Measurements from ENCODE around the gene ZNF790.

The ZNF790 gene

DNA sequence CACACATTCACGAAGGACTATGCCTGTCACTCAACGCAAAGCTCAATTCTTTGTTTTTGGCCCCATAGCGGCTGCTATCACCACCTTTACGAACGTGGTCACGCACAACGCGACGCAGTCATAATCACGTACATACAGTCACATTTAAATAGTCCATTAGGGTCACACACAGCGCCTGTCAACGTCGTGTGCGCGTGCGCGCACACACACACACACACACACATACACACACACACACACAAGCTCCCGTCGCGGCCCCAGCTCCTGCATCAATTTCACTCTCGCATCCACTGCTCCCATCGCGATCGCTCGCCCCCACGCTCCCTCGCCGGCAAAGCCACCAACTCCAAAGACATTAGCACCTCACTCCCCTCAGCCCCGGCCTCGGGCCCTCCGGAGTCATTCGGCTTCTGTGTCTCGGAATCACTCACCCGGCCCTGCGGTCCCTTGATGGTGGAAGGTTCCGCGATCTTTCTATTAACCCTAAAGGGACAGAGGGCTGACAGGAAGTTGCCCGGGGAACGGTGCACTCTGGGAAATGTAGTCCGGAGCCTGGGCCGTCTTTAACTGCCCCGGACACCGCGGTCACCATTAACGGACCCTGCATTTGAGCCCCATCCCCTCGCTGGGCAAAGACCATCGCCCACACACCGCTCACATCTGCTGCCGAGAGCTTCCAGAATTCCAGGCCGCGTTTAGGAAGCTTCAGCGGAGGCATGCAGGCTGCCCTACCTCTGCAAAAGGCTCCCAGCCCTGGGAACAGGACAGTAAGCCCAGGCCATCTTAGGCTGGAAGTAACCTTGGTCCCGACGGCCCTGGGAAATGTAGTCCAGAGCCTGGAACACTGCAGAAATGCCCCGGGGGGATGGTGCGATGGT, at the start of gene ZNF790:
TSS of gene ZNF790 (minus strand) at position 482 of the 878 bp plus-strand sequence. CDS start 12,768 bp downstream, outside the sequence.
- DNase-seq (ENCODE audit: low spot score): peak; percentile 82
- TF ChIP-seq, protein P1, sequence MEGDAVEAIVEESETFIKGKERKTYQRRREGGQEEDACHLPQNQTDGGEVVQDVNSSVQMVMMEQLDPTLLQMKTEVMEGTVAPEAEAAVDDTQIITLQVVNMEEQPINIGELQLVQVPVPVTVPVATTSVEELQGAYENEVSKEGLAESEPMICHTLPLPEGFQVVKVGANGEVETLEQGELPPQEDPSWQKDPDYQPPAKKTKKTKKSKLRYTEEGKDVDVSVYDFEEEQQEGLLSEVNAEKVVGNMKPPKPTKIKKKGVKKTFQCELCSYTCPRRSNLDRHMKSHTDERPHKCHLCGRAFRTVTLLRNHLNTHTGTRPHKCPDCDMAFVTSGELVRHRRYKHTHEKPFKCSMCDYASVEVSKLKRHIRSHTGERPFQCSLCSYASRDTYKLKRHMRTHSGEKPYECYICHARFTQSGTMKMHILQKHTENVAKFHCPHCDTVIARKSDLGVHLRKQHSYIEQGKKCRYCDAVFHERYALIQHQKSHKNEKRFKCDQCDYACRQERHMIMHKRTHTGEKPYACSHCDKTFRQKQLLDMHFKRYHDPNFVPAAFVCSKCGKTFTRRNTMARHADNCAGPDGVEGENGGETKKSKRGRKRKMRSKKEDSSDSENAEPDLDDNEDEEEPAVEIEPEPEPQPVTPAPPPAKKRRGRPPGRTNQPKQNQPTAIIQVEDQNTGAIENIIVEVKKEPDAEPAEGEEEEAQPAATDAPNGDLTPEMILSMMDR (IDR thresholded peaks at IDR 0.05; ENCODE audit: extremely low read depth, missing control alignments): no peak

DNA sequence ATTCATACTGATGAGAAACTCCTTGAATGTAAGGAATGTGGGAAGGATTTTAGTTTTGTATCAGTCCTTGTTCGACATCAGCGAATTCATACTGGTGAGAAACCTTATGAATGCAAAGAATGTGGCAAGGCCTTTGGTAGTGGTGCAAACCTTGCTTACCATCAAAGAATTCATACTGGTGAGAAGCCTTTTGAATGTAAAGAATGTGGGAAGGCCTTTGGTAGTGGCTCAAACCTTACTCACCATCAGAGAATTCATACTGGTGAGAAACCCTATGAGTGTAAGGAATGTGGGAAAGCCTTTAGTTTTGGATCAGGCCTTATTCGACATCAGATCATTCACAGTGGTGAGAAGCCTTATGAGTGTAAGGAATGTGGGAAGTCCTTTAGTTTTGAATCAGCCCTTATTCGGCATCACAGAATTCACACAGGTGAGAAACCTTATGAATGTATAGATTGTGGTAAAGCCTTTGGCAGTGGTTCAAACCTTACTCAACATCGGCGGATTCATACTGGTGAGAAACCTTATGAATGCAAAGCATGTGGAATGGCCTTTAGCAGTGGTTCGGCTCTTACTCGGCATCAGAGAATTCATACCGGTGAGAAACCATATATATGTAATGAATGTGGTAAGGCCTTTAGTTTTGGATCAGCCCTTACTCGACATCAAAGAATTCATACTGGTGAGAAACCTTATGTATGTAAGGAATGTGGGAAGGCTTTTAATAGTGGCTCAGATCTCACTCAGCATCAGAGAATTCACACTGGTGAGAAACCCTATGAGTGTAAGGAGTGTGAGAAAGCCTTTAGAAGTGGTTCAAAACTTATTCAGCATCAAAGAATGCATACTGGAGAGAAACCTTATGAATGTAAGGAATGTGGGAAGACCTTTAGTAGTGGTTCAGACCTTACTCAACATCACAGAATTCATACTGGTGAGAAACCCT, 39.1 kb upstream of the ZNF790 start:
- no peak for DNase-seq (ENCODE audit: low spot score)
- TF ChIP-seq, protein P1 (IDR thresholded peaks at IDR 0.05; ENCODE audit: extremely low read depth, missing control alignments): no peak

DNA sequence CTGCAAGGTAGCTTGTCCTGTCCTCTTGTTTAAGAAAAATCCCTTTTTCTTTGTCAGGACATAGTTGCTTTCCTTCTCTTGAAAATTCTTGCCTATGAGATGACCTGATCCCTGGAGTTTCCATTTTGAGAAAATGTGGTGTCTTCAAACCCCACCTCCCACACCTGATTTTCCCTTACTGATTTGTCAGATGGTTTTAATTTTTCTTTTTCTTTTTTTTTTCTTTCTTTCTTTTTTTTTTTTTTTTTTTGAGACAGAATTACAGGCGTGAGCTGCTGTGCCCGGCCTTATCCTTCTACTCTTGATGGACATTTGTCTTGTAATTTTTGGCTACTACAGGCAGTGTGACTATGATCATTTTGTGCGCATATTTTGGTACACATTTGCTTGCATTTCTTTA, 13.7 kb upstream of the ZNF790 start:
- TF ChIP-seq, protein P1 (IDR thresholded peaks at IDR 0.05; ENCODE audit: extremely low read depth, missing control alignments): no peak
- no peak for DNase-seq (ENCODE audit: low spot score)

DNA sequence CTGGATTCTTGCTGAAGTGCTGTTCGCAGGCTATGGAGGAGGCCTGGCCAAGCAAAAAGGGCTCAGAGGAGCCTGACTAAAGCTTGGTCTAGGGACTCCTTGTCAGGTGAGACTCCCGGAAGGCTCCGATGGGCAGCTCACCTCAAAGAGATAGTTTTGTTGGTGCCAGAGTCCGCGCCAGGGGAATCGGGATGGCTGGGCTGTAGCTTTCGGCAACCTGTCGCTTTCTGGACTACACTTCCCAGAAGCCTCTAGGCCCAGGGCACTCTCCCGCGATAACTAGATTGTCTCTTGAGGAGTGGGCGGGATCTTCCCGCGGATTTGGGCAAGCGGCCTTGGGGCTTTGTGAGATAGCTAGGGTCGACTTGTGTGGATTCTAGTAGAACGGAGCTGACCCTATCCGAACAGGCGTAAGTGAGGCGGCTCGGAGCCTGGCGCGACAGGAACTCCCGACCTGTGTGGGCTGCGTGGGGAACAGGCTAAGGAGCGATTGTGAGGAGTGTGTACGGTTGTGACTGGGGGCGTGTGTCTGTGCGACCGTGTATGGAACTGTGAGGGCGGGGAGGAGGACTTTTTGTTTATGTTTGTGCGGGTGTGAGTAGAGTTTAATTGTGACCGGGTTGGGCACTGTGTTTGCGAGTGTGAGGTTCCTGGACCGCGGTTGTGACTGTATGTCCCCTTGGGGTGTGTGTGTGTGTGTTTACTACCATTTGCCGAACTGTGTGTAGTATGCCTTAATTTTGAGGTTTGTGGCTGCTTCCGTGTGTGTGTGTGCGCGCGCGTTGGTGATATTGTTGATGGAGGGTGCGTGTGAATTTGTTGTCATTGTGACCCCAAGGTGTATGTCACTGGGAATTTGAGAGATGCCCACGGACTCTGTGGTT, 12.6 kb upstream of the ZNF790 start, which contains the start of gene ZNF345:
TSS of gene ZNF345 (plus strand) at position 318 of the 884 bp plus-strand sequence. CDS start 25,955 bp downstream, outside the sequence.
- TF ChIP-seq, protein P1 (IDR thresholded peaks at IDR 0.05; ENCODE audit: extremely low read depth, missing control alignments): no peak
- DNase-seq (ENCODE audit: low spot score): peak; percentile 85

DNA sequence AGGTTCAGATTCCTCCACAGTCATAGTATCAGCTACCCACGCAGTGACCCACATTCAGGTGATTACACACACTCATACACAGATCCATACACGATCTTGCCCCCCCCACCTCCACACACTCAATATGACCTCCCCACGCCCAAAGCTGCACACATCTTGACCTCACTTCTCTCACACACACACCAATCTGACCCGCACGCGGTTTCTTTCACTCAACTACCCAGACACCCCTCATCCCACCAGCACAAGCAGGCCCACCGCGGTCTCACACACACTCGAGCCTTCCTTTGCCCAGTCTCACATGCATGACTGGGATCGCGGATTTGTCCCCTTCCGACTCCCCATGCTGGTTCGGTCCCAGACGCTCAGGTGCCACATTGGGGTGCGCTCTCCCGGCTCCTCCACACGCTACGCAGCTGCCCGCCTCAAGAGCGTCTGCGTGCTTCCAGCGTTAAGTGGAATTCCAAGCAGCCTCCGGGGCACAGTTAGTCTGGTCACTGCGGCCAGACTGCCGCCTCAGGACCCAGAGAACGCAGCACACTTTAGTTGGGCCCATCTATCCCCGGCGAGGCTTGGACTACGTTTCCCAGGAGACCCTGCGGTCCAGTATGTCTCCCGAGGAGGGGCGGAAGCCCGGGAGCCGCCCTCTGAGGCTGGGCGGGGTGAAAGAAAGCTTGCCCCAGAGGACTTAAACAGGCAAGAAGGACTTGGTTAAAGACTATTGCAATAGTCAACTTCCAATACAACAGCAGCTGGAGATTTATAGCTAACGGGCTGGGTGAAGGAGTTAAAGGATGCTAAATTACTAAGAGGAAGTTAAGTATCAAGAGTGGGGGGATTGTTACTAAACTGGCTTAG, 11.7 kb upstream of the ZNF790 start:
- peak; percentile 85 for DNase-seq (ENCODE audit: low spot score)

More for the DNA sequence above, 11.7 kb upstream of the ZNF790 start:
- TF ChIP-seq, protein P1 (IDR thresholded peaks at IDR 0.05; ENCODE audit: extremely low read depth, missing control alignments): no peak
